Endothelial cell of umbilical vein (primary cell): Measurements from ENCODE around the gene RMRP. TPM values are rescaled to one million over a fixed set of nuclear protein-coding genes. Genes with fewer than 3 reads are reported as not detected.

ENCODE experiments used
- BruUV-seq: library from RNA; stranded (reverse); fragments of 400-500 nt; replicated peaks from 2 replicates; lab custom pipeline; 2021; lab: Mats Ljungman, UMichigan
- CTCF ChIA-PET: fragments of 300-600, 350-600 bp; sonication (Branson Sonifier 250); formaldehyde crosslinking; loops from one replicate; lab custom pipeline; 2021; ENCODE audit warnings: antibody characterized with exemption, inconsistent platforms; lab: Charles Lee
- POLR2A ChIA-PET: fragments of 300-600, 350-600 bp; sonication (Branson Sonifier 250); formaldehyde crosslinking; loops from one replicate; lab custom pipeline; 2021; ENCODE audit warnings: antibody characterized with exemption, inconsistent platforms; lab: Charles Lee
- DNase-seq: peaks from one replicate; pipeline ENCODE4 v3.0.0-alpha.2; 2011; ENCODE audit warnings: low read depth, low spot score
- FAIRE-seq: peaks from 2 replicates; lab custom pipeline; 2011; peaks lifted over from hg19 to GRCh38; lab: Jason Lieb, UNC
- H2AFZ ChIP-seq: 2 replicates; pipeline ENCODE4 v1.6.0; 2012; ENCODE audit warnings: low read depth, low read length, control low read depth, inconsistent platforms
- H3K27ac ChIP-seq: 2 replicates; pipeline ENCODE4 v1.5.1; 2011; ENCODE audit warnings: low read depth, mild to moderate bottlenecking, control low read depth, low read length, moderate library complexity; ENCODE audit not compliant: insufficient read depth
- H3K27me3 ChIP-seq, 2 experiments: 2 replicates each; pipeline versions ENCODE4 v1.6.0 to v1.6.1; 2011; ENCODE audit warnings: low read length in 2 of 2, mixed read lengths in 1 of 2; ENCODE audit not compliant: control insufficient read depth in 2 of 2, insufficient read depth in 2 of 2
- H3K36me3 ChIP-seq, 2 experiments: 2 replicates in 1 of 2; 3 replicates in 1 of 2; pipeline ENCODE4 v1.5.1; 2011; ENCODE audit warnings: low read length in 2 of 2, mild to moderate bottlenecking in 1 of 2, moderate library complexity in 1 of 2; ENCODE audit not compliant: control insufficient read depth in 2 of 2, insufficient read depth in 2 of 2; ENCODE audit errors: extremely low read depth in 1 of 2
- H3K4me1 ChIP-seq: 3 replicates; pipeline ENCODE4 v1.5.1; 2011; ENCODE audit warnings: mild to moderate bottlenecking, low read length; ENCODE audit not compliant: control insufficient read depth, insufficient read depth; ENCODE audit errors: extremely low read depth
- H3K4me2 ChIP-seq: 2 replicates; pipeline ENCODE4 v1.6.1; 2011; ENCODE audit warnings: low read length, control low read depth, mixed read lengths; ENCODE audit not compliant: insufficient read depth
- H3K4me3 ChIP-seq, 3 experiments: fragments of 200-600 bp in 1 of 3; sonication (generic), shearing (Covaris generic) in 1 of 3; replicated peaks in 1 of 3; 2 replicates each; pipeline ENCODE4 v1.5.1; 2011 to 2016; ENCODE audit warnings: control low read depth in 3 of 3, low read length in 3 of 3, mild to moderate bottlenecking in 2 of 3, inconsistent platforms in 1 of 3, low read depth in 1 of 3, moderate library complexity in 1 of 3; ENCODE audit not compliant: insufficient read depth in 1 of 3
- H3K79me2 ChIP-seq: 2 replicates; pipeline ENCODE4 v1.6.0; 2012; ENCODE audit warnings: low read length, inconsistent platforms; ENCODE audit not compliant: control insufficient read depth, insufficient read depth
- H3K9ac ChIP-seq: replicated peaks from 2 replicates; pipeline ENCODE3; 2011; ENCODE audit warnings: low read length, control low read depth; ENCODE audit not compliant: insufficient read depth; ENCODE audit errors: extremely low read depth
- H3K9me1 ChIP-seq: replicated peaks from 3 replicates; pipeline ENCODE4 v1.6.0; 2011; ENCODE audit warnings: mild to moderate bottlenecking, low read length; ENCODE audit not compliant: control insufficient read depth, insufficient read depth; ENCODE audit errors: extremely low read depth
- H3K9me3 ChIP-seq: replicated peaks from 2 replicates; pipeline ENCODE4 v1.5.1; 2012; ENCODE audit warnings: low read length, inconsistent platforms; ENCODE audit not compliant: control insufficient read depth, insufficient read depth
- H4K20me1 ChIP-seq: replicated peaks from 2 replicates; pipeline ENCODE3; 2011; ENCODE audit warnings: mild to moderate bottlenecking, low read length; ENCODE audit not compliant: control insufficient read depth, insufficient read depth; ENCODE audit errors: extremely low read depth
- EZH2 ChIP-seq: IDR thresholded peaks from 2 replicates; pipeline ENCODE4 v1.6.1; 2012; ENCODE audit warnings: borderline replicate concordance, low read depth, mild to moderate bottlenecking, moderate library complexity, low read length, inconsistent platforms; ENCODE audit not compliant: severe bottlenecking
- FOS ChIP-seq: IDR thresholded peaks from 2 replicates; pipeline ENCODE4 v1.6.1; 2011; ENCODE audit warnings: mild to moderate bottlenecking, low read length, moderate library complexity, borderline replicate concordance; ENCODE audit not compliant: insufficient read depth
- GATA2 ChIP-seq: IDR thresholded peaks from 2 replicates; pipeline ENCODE4 v1.7.0; 2011; ENCODE audit warnings: low read depth, mild to moderate bottlenecking, moderate library complexity, mixed read lengths, low read length; ENCODE audit not compliant: insufficient read length, insufficient read depth
- JUN ChIP-seq: IDR thresholded peaks from 2 replicates; pipeline ENCODE4 v1.6.1; 2011; ENCODE audit warnings: borderline replicate concordance, low read depth; ENCODE audit not compliant: insufficient read length, insufficient read depth
- MAX ChIP-seq: IDR thresholded peaks from 2 replicates; pipeline ENCODE4 v1.6.1; 2011; ENCODE audit not compliant: insufficient read depth, insufficient read length
- MYC ChIP-seq: IDR thresholded peaks from one replicate; pipeline ENCODE4 v1.6.1; 2011; ENCODE audit warnings: mild to moderate bottlenecking, low read depth, low read length
- POLR2AphosphoS5 ChIP-seq: IDR thresholded peaks from 2 replicates; pipeline ENCODE4 v1.6.1; 2012; ENCODE audit warnings: low read depth, mild to moderate bottlenecking, control low read depth, low read length, moderate library complexity; ENCODE audit not compliant: insufficient read depth
- dilution Hi-C: fragments of 300-500 bp; cut with MboI; formaldehyde crosslinking; loops from one replicate; pipeline ENCODE4 v1.15.0; 2019; ENCODE audit warnings: low sequenced_read_pairs; ENCODE audit not compliant: extremely low pct_ligation_motif_present
- intact Hi-C: fragments of 100-400 bp; cut with micrococcal nuclease; formaldehyde crosslinking; loops from one replicate; pipeline ENCODE4 v1.10.0; 2022
- polyA plus RNA-seq, 4 experiments: library from polyadenylated mRNA; depleted of rRNA in 3 of 4; stranded (reverse) in 3 of 4; unstranded in 1 of 4; fragments of >200 nt; gene quantifications; 2 replicates each; pipeline versions ENCODE4 v1.2.1 to v1.2.3, GENCODE V29; 2011 to 2012; ENCODE audit warnings: missing spikeins in 1 of 4
- total RNA-seq: library from RNA; stranded (reverse); gene quantifications from 2 replicates; pipeline ENCODE4 v1.2.3, GENCODE V29; 2021
- TF ChIP-seq, protein P1 (sequence below), 2 donors: IDR thresholded peaks; 1 replicate in 1 of 2; 2 replicates in 1 of 2; pipeline ENCODE4 v1.5.1; 2011; ENCODE audit warnings: low read length in 2 of 2, mild to moderate bottlenecking in 2 of 2, moderate library complexity in 2 of 2, control low read depth in 1 of 2, inconsistent platforms in 1 of 2, low read depth in 1 of 2; ENCODE audit not compliant: insufficient read depth in 1 of 2; ENCODE audit errors: extremely low read depth in 1 of 2

RMRP gene
- total and polyA plus RNA-seq, 2 donors (not counting 3 experiments of a cell fraction or from before 2014, with no cell fraction given): 19,118 TPM; not detected in 1

- FAIRE-seq: peak; percentile 83
- peaks cover 17 to 21% of the 10 kb centered on the region in 2 experiments for H3K27me3 ChIP-seq
- dilution Hi-C loops: no loop called here
- no TSS peak for BruUV-seq
- no peak overlapping the region for H3K9ac ChIP-seq
- CTCF ChIA-PET: interaction anchor here (0.6 to 4.4 kb wide), 19 partner anchors 9 to 497 kb away, joined by 3 to 36 read pairs (median 3); partner anchors contain the start of gene ATOSB
- no peak for TF ChIP-seq JUN
- TF ChIP-seq, protein P1, sequence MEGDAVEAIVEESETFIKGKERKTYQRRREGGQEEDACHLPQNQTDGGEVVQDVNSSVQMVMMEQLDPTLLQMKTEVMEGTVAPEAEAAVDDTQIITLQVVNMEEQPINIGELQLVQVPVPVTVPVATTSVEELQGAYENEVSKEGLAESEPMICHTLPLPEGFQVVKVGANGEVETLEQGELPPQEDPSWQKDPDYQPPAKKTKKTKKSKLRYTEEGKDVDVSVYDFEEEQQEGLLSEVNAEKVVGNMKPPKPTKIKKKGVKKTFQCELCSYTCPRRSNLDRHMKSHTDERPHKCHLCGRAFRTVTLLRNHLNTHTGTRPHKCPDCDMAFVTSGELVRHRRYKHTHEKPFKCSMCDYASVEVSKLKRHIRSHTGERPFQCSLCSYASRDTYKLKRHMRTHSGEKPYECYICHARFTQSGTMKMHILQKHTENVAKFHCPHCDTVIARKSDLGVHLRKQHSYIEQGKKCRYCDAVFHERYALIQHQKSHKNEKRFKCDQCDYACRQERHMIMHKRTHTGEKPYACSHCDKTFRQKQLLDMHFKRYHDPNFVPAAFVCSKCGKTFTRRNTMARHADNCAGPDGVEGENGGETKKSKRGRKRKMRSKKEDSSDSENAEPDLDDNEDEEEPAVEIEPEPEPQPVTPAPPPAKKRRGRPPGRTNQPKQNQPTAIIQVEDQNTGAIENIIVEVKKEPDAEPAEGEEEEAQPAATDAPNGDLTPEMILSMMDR (IDR thresholded peaks at IDR 0.05; ENCODE audit: extremely low read depth in 1 of 2, insufficient read depth in 1 of 2, low read depth in 1 of 2, low read length in 2 of 2): peak; percentile 67 to 80
- H3K79me2 ChIP-seq: no peaks in the 10 kb centered on the region
- no peak overlapping the region for H2AFZ ChIP-seq
- no peak overlapping the region for H3K27ac ChIP-seq
- intact Hi-C loops: no loop called here
- H3K4me1 ChIP-seq: no peaks in the 10 kb centered on the region
- H4K20me1 ChIP-seq: no peaks in the 10 kb centered on the region
- H3K9me3 ChIP-seq: no peaks in the 10 kb centered on the region
- POLR2A ChIA-PET: interaction anchor here (0.6 kb wide), 1 partner anchor 438 kb away, joined by 4 read pairs; no protein-coding TSS in a partner anchor
- no peak overlapping the region for H3K4me2 ChIP-seq
- no peak overlapping the region for H3K4me3 ChIP-seq
- H3K36me3 ChIP-seq: peaks cover 3 to 14% of the 10 kb centered on the region in 2 experiments
- H3K9me1 ChIP-seq: no peaks in the 10 kb centered on the region
- peak; percentile 37 for DNase-seq
These were observed 46.5 kb downstream of the RMRP start for GRCh38 chr9:35611230-35611797.

DNA sequence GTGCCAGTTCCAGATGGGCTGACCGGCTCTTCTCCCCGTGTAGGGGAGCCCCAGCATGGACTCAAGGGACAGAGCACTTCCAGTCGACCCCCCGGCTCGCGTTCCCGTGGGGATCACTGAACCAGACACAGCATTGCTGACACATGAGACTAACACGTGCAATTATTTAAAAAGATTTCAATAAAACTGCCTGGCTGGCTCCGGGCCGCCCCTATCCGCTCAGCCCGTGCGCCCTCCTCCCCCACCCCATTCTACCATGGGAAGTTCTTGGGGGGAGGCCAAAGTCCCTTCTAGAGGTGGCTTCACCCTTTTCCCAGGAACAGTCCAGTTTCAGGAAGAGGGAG lies 48.0 kb downstream of the RMRP start:
- DNase-seq (no peak), FAIRE-seq (no peak)
- Histone ChIP-seq H3K27me3 (peaks cover 3 to 7% of the 10 kb centered on the region in 2 experiments), H3K27ac (no peak overlapping the region), H3K4me1 (peaks cover 7% of the 10 kb centered on the region), H3K79me2 (no peaks in the 10 kb centered on the region), H3K4me3 (no peak overlapping the region), H2AFZ (no peak overlapping the region), H3K36me3 (peaks cover 3 to 14% of the 10 kb centered on the region in 2 experiments), H3K9me3 (no peaks in the 10 kb centered on the region), H3K9ac (no peak overlapping the region), H3K4me2 (no peak overlapping the region), H4K20me1 (no peaks in the 10 kb centered on the region), H3K9me1 (no peaks in the 10 kb centered on the region)
- BruUV-seq: no TSS peak
- dilution Hi-C loops: no loop called here
- ChIA-PET POLR2A (no interaction called here), CTCF (interaction anchor here (0.7 kb wide), 1 partner anchor 87 kb away, joined by 3 read pairs; no protein-coding TSS in a partner anchor)
- TF ChIP-seq FOS: no peak
- TF ChIP-seq GATA2: no peak
- no peak for TF ChIP-seq MYC
- TF ChIP-seq MAX: no peak
- TF ChIP-seq, protein P1 (IDR thresholded peaks at IDR 0.05; ENCODE audit: extremely low read depth in 1 of 2, insufficient read depth in 1 of 2, low read depth in 1 of 2, low read length in 2 of 2): no peak
- TF ChIP-seq POLR2AphosphoS5: no peak
- no peak for TF ChIP-seq EZH2
- intact Hi-C loops: no loop called here
